Stimulated activated CD4-positive, alpha-beta T cell treated with anti-CD3 and anti-CD28 coated beads, TNF-alpha, amount 100 ng/mL, for 48 hours (primary cell): Measurements from ENCODE around the gene TWF2.

Experiments used
- DNase-seq, 3 donors: peaks; one replicate each; pipeline ENCODE4 v3.0.0-alpha.2; 2020; ENCODE audit warnings: low read depth in 3 of 3

Gene TWF2

GRCh38 chr3:52222319-52223221 is 16.4 kb downstream of the TWF2 start:
- no peak for DNase-seq

- DNase-seq, result no peak
These were observed 17.2 kb downstream of the TWF2 start for GRCh38 chr3:52221563-52222318.

- no peak for DNase-seq
These were observed 17.8 kb downstream of the TWF2 start for GRCh38 chr3:52221141-52221562.

- peak; percentile 78 to 89 (median 87) for DNase-seq
These were observed 18.5 kb downstream of the TWF2 start for GRCh38 chr3:52220380-52221026.

GRCh38 chr3:52218937-52219650 is 19.9 kb downstream of the TWF2 start:
- no peak for DNase-seq

GRCh38 chr3:52218454-52218853 is 20.5 kb downstream of the TWF2 start:
- DNase-seq, result no peak

- no peak for DNase-seq
These were observed 20.9 kb downstream of the TWF2 start for GRCh38 chr3:52218026-52218425.

- no peak for DNase-seq
These were observed 21.6 kb downstream of the TWF2 start for GRCh38 chr3:52217409-52217805.

- DNase-seq, result no peak
These were observed 22.2 kb downstream of the TWF2 start for GRCh38 chr3:52216585-52217408.

- DNase-seq, result no peak
These were observed 23.6 kb downstream of the TWF2 start for GRCh38 chr3:52215351-52215750.

- no peak for DNase-seq
These were observed 25.1 kb downstream of the TWF2 start for GRCh38 chr3:52213901-52214300.

GRCh38 chr3:52213005-52213404 is 26.0 kb downstream of the TWF2 start:
- no peak for DNase-seq

- no peak for DNase-seq
These were observed 27.6 kb downstream of the TWF2 start for GRCh38 chr3:52211268-52211891.

- no peak for DNase-seq
These were observed 28.4 kb downstream of the TWF2 start for GRCh38 chr3:52210550-52211046.

- DNase-seq, result no peak
These were observed 28.9 kb downstream of the TWF2 start for GRCh38 chr3:52210037-52210436.

- no peak for DNase-seq
These were observed 30.4 kb downstream of the TWF2 start for GRCh38 chr3:52208556-52208955.

- no peak for DNase-seq
These were observed 33.1 kb downstream of the TWF2 start for GRCh38 chr3:52205727-52206372.

- DNase-seq, result no peak
These were observed 34.5 kb downstream of the TWF2 start for GRCh38 chr3:52204337-52205073.

GRCh38 chr3:52203701-52204100 is 35.3 kb downstream of the TWF2 start:
- no peak for DNase-seq
